Activated effector memory CD4-positive, alpha-beta T cell treated with Interleukin-2 at 50 U/mL for 16 hours (primary cell): Measurements from ENCODE around the gene SRM.
"Not testable (repeated sequence)": the region's sequence is repeated elsewhere in the genome, so short reads cannot be mapped to it uniquely, and the experiment has no call there.

ENCODE experiments used
- DNase-seq: peaks from one replicate; pipeline ENCODE4 v3.0.0-alpha.2; 2020

SRM gene

DNA sequence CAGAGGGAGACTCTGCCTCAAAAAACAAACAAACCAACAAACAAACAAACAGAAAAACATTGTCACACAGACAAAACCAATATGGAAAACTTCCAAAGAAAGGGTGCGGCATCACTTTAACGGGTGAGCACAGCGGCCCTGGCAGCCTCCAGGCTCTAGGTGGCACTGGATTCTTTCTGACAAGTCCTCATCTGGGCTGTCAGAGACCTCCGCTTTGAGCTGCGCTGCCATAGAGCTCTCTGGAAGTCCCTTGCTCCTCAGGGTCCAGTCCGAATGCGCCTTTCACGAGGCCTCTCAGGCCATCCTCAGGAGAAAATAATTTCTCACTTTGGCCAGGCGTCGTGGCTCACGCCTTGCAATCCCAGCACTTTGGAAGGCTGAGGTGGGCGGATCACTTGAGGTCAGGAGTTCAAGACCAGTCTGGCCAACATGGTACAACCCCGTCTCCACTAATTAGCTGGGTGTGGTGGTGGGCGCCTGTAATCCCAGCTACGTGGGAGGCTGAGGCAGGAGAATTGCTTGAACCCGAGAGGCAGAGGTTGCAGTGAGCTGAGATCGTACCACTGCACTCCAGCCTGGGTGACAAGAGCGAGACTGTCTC, 4.2 kb upstream of the SRM start:
- DNase-seq: not testable (repeated sequence)

- DNase-seq: no peak
Observed at GRCh38 chr1:11062965-11063401, 3.2 kb upstream of the SRM start.

DNA sequence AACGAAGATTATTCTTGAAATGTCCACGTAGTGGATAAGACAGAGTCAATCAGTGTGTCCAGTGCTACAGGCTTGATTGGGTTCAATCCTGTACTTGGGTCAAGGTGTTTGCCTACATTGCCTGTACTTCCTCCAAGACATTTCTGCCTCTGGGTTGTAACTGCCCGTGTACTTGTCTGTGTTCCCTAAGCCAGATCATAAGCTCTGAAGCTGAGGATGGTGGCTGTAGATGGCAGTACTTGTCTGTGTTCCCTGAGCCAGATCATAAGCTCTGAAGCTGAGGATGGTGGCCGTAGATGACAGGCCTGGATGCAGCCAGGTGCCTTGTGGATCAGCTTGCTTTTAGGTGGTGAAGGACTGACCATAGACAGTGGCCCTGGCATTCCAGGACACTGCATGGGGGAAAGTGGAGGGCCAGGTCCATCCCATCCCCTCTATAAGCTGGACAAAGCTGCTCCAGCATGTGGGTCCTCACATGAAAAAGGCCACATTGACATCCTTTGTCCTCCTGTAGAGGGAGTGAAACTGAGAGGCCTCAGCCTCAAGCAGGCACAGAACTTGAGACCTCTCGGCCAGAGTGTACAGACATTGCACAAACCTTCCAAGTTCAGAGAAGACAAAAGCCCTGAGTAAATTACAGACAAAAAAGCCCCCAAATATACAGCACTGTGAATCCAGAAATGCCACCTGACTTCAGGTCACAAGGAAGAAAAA, 2.0 kb upstream of the SRM start:
- DNase-seq: no peak

DNA sequence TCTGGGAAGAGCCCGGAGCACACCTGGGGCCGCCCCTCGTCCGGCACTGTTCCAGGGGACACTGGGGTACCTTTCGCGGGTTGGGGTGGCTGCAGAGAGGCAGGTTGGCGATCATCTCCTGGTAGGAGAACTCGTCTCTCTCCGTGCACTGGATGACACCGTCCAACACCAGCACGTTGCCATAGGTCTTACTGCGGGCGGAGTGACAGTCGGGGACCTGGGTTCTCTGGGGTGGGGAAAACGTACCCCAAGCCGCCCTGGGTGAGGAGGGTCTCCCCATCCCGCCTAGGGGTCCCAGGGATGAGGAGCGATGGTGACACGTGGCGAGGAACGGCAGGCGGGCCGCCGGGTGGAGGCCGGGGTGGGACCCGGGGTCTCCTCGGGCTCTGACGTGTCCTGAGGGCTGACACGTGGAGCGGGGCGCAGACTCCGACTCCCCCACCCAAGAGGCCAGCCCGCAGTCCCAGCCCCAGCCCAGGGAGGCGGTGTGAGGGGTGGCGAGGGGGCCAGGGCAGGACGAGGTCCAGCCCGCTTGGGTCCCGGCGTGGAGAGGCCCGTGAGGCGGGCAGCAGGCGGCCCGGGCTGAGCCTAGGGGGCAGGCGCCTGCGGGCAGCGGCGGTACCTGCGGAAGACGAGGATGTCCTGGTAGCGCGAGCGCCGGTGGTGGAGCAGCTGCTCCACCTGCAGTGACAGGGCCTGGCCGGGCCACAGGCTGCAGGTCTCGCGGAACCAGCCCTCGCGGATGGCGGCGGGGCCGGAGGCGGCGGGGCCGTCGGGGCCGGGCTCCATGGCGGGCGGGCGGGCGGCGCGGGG, 457 bp downstream of the SRM start:
- DNase-seq: no peak

DNA sequence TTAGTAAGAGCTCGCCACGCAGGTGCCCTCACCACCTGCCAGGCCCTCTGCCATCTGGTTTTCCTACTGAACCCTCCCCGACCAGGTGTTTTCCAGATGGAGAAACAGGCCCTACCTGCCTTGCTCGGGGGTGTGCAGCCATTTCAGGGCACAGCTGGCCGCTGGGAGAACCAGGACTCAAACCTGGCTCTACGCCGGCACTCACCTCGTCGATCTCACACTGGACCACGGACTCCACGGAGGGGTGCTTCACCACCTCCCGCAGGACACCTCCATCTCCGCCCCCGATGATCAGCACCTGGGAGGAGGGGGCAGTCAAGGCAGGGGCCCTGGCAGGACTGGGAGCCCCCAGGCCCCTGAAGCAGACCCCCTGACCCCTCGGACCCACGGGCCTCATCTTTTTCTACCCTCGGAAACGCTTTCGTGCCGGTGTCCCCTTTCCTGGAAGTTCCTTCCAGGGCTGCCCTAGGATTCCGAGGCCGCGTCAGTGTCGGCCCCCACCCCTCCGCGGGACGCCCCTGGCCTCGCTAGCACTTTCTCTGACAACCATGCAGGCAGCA, 1.1 kb downstream of the SRM start:
- DNase-seq: no peak

GRCh38 chr1:11058026-11058425, 1.8 kb downstream of the SRM start:
- no peak for DNase-seq

DNA sequence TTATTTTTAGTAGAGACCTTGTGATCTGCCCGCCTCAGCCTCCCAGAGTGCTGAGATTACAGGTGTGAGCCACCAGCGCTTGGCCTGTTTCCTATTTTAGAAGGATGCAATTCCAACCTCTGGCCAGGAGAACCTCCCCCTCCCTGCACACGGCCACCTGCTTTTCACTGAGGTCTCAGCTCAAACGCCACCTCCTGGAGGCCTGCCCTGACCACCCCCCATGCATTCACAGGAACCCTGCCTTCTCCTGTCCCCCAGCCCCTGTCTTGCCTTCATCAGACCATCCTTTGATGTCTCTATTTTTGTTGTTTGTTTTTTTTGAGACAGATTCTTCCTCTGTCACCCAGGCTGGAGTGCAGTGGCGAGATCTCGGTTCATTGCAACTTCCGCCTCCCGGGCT, 2.3 kb downstream of the SRM start:
- DNase-seq: no peak

DNA sequence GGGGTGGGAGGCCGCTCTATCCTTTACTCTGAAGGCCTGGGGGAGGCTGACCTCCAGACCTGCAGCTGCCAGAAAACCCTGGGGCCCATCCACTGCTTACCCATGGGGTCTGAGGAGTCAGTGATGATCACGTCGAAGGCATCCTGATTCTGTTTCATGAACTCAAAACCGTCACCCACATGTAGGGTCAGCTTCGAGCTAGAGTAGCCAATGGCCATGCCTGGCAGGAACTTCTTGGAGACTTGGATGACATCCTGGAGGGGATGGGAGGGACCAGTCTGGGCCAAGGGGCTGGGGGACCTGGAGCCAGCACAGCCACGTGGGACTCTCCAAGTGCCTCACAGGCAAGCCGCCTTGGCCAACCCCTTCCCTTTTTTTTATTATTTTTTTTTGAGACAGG, 3.3 kb downstream of the SRM start:
- DNase-seq: no peak

DNA sequence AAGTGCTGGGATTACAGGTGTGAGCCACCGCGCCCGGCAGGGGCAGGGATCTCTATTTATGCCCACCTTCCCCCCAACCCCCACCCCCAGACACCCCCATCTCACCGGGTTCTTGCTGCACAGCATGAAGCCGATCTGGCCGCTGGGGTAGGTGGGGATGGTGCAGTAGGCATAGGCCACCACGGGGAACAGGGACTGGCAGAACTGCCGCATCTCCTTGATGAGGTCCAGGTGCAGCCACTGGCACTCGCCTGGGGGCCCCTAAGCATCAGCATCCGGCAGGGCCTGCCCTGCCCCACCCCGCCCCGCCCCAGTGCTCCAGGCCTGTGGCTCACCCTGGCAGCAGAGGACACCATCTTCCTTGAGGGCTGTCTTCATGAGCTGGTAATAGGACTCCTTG, 4.1 kb downstream of the SRM start:
- no peak for DNase-seq

DNA sequence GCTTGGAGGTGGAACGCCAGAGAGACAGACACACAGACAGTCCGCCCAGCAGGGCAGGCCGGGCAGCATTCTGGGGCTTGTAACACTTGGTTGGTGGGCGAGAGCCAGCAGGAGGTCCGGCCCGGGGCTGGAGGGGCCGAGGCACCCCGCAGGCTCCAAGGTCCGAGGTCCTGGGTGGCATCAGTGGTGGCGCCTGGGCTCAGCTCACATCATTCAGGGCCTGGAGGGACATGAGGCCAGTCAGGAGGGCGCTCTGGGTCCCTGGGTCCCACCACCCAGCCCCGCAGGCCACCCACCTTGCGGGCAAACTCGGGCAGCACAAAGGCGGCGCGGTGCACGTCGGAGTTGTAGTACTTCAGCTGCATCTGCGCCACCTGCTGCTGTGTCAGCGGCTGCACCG, 5.2 kb downstream of the SRM start:
- DNase-seq: no peak

- no peak for DNase-seq
Observed at GRCh38 chr1:11054181-11054580, 5.6 kb downstream of the SRM start.

- DNase-seq: no peak
Observed at GRCh38 chr1:11053758-11054137, 6.1 kb downstream of the SRM start.

DNA sequence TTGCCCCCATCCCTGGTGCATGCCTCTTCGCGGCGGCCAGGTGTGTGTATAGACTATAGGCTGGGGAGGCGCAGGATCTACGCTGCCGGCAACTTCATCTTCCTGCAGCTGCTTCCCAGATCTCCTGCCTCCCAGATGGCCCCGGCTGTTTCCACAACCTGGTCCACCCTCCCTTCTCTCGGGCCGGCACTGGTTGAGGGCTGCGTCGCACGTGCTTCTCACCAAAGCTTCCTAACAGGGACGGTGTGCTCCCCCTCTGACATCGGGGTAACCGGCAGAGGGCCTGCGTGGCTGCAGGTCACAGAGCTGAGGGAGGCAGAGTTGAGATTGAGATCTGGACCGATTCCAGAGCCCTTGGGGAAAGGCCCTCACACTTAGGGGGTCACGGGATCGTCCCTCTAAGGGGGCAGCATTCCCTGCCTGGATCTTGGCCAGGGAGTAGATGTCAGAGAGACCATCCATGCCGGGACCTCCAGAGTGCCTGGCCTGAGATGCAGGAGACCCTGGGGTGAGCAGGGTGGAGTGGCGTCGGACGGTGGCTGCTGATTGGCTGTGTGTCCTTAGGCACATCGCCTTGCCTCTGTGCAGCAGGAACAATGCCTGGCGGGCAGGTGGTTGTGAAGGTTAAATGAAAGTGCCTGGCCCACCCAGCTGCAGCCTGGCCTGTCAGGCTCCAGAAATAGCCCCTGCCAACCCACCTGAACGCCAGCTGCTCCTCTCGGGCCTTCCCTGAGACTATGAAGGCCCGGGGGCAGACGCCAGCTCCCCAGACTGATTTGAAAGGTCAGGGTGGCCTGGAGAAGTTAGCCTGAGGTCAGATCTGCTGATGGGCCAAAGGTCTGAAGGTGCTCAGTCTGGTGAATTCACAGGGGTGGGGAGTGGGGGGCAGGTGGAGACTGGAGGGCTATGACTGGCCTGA, 6.7 kb downstream of the SRM start:
- no peak for DNase-seq

DNA sequence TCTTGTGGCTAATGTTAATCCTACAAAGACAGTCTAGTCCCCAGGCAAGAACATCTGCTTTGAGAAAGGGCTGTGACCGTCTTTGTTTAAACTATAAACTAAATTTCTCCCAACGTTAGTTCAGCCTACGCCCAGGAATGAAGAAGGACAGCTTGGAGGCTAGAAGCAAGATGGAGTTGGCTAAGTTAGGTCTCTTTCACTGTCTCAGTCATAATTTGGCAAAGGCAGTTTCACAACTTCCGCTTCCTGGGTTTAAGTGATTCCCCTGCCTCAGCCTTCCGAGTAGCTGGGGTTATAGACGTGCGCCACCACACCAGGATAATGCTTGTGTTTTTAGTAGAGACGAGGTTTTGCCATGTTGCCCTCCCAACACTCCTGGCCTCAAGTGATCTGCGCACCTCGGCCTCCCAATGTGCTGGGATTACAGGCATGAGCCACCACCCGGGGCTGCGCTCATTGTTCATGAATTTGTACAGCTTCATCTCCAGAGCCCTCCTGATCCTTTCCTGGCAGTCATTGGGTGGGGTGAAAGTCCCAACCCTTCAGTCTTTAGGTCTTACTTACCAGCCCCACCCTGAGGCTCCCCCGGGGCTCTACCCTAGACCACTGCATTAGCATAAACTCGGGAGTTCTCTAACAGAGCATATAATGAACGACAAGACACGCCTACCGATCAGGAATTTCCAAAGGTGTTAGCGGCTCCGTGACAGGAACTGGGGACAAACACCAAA, 7.9 kb downstream of the SRM start:
- no peak for DNase-seq

GRCh38 chr1:11051121-11051520, 8.7 kb downstream of the SRM start:
- DNase-seq: not testable (repeated sequence)

DNA sequence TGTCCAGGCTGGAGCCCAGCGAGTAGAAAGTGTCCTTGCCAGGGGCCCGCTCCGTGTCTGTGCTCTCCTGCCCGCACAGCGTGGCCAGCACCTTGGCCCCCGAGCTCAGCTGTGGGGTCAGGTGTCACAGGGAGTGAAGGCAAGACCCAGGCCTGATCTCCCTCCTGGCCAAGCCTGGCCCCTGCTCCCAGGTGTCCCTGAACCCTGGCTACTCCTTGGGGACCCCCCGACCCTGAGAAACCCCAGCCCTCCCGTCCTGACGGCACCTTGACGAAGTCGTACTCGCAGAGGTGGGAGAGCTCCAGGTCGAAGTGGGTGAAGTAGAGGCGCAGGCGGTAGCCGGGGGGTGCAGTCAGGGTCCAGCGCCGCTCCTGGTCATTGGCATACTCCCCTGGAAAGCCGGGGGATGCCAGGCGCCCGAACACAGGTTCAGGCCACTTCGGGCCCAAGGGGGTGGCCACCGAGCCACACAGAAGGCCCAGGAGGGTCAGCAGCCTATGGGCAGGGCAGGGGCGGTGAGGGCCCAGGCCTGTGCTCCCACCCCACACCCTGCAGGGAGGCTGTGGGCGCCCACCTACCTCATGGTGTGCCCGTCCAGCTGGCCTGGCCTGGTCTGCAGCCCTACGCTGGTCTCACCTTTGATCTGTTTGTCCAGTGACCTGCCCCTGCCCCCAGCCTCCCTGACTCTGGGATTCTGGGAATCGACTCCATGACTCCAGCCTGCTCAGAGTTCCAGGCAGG, 13.0 kb downstream of the SRM start, which contains the start of gene MASP2:
Gene MASP2, minus strand, starts transcription at position 615 of the 741 bp plus-strand sequence. Its CDS starts 32 bp downstream, at position 583.
- DNase-seq: no peak

DNA sequence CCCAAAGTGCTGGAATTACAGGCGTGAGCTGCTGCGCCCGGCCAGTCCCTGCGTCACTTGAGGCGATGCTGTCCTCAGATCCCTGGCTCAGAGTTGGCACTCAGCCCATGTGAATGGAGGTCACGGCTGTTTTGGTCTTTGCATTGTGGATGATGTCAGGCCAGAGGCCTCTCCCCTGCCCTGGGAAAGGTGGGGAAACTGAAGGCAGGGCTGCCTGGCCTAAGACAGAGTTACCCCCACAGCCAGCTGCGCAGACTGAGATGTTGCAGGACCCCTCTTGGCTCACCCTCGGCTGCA, 13.6 kb downstream of the SRM start:
- DNase-seq: no peak

- DNase-seq: no peak
Observed at GRCh38 chr1:11045428-11046269, 14.2 kb downstream of the SRM start.

DNA sequence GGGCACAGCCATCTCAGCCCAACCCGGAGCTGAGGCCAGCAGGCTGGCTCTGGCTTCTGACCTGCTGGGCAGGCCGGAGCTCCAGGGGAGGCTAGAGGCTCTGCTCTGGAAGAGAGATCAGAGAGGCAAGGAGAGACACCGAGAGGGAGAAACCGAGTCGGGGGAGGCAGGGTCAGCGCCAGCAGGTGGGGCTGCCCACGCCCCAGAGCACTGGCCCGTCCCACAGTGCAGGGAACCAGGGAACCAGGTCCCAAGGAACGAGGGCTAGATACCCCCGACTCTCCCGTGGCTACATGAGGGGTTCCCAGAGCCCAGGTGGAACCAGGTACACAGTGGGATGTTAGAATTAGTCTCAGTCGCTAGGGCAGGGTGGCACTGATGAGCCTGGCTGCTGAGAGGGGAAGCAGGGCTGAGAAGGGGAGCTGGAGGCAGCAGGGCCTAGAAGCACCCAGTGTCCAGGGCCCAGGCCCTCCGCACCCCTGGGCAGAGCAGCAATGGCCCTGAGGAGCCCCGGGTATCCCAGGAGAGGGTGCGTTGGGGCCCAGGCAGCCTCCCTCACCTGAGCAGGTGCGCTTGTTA, 14.9 kb downstream of the SRM start:
- DNase-seq: no peak
